HG03457 (cell line): Measurements from ENCODE around the gene GGT5.
"Not testable (repeated sequence)": the region's sequence is repeated elsewhere in the genome, so short reads cannot be mapped to it uniquely, and the experiment has no call there.

Experiments
- ATAC-seq: cut with Tn5 transposase; IDR thresholded peaks from one replicate; pipeline ENCODE4 v1.9.1; 2021; ENCODE audit warnings: moderate number of reproducible peaks; ENCODE audit not compliant: unreplicated experiment

Gene GGT5

GRCh38 chr22:24233235-24233634 lies 11.6 kb downstream of the GGT5 start:
- ATAC-seq, result no peak

- no peak for ATAC-seq
Observed at GRCh38 chr22:24232725-24233124, 12.2 kb downstream of the GGT5 start.

GRCh38 chr22:24232124-24232523 lies 12.8 kb downstream of the GGT5 start:
- ATAC-seq, result no peak

GRCh38 chr22:24231706-24232105 lies 13.2 kb downstream of the GGT5 start:
- no peak for ATAC-seq

- ATAC-seq, result no peak
Observed at GRCh38 chr22:24230911-24231656, 13.8 kb downstream of the GGT5 start.

GRCh38 chr22:24225951-24226350 lies 18.9 kb downstream of the GGT5 start:
- ATAC-seq, result no peak

- no peak for ATAC-seq
Observed at GRCh38 chr22:24225044-24225601, 19.8 kb downstream of the GGT5 start.

GRCh38 chr22:24224468-24224867 lies 20.4 kb downstream of the GGT5 start:
- ATAC-seq, result no peak

- ATAC-seq, result no peak
Observed at GRCh38 chr22:24219750-24220149, 25.1 kb downstream of the GGT5 start.

- ATAC-seq, result no peak
Observed at GRCh38 chr22:24217384-24217783, 27.5 kb downstream of the GGT5 start.

- no peak for ATAC-seq
Observed at GRCh38 chr22:24216541-24217209, 28.2 kb downstream of the GGT5 start.

GRCh38 chr22:24214467-24215285 lies 30.2 kb downstream of the GGT5 start:
- ATAC-seq, result no peak

- ATAC-seq, result not testable (repeated sequence)
Observed at GRCh38 chr22:24213111-24213510, 31.8 kb downstream of the GGT5 start.

- not testable (repeated sequence) for ATAC-seq
Observed at GRCh38 chr22:24211716-24212115, 33.2 kb downstream of the GGT5 start.

GRCh38 chr22:24210409-24210808 lies 34.5 kb downstream of the GGT5 start:
- not testable (repeated sequence) for ATAC-seq

- ATAC-seq, result no peak
Observed at GRCh38 chr22:24209687-24210086, 35.2 kb downstream of the GGT5 start.

- no peak for ATAC-seq
Observed at GRCh38 chr22:24209016-24209415, 35.9 kb downstream of the GGT5 start.

- no peak for ATAC-seq
Observed at GRCh38 chr22:24208012-24208749, 36.7 kb downstream of the GGT5 start.

GRCh38 chr22:24207264-24208011 lies 37.4 kb downstream of the GGT5 start:
- ATAC-seq, result no peak
